GM10266 (cell line): ENCODE data around the gene MEGF8.
"Not testable (repeated sequence)": the region's sequence is repeated elsewhere in the genome, so short reads cannot be mapped to it uniquely, and the experiment has no call there.

ENCODE experiments used
- DNase-seq: peaks from one replicate; pipeline ENCODE4 v3.0.0; 2012; ENCODE audit errors: extremely low spot score
- TF ChIP-seq, protein P1 (sequence below): IDR thresholded peaks from 2 replicates; pipeline ENCODE4 v1.5.1; 2012; ENCODE audit warnings: mild to moderate bottlenecking, low read depth; ENCODE audit not compliant: control insufficient read depth, insufficient read depth; ENCODE audit errors: missing control alignments

The MEGF8 gene

DNA sequence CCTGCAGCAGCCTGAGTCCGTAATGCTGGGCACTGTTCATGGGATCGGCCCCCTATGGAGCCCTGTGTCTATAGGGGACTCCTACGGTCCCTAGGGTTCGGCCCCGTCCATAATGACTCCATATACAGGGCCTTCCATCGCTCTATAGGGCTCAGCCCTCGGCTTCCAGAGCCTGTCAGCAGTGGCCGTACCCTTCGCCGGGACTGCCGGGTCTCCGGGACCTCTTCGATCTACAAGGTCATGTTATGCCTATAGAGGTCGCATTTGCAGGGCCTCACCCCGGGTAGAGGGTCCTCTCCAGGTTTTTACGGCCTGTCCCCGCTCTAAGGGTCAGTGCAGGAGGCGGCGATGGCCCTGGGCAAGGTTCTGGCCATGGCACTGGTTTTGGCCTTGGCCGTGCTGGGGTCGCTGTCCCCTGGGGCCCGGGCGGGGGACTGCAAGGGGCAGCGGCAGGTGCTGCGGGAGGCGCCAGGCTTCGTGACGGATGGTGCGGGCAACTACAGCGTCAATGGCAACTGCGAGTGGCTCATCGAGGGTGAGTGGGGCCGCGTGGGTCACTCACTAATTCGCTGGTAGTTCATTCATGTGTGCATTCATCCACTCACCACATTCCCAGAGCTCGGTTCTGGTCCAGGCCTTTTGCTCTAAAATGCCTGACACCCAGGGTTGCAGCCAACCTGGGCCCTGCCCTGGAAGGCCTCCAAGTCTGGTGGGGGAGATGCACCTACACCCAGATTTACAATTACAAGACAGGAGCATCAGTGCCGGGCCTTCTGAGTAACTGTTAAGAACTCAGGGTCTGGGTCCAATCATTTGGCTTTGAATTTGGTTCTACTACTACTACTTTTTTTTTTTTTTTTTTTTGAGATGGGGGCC, 699 bp downstream of the MEGF8 start:
- TF ChIP-seq, protein P1, sequence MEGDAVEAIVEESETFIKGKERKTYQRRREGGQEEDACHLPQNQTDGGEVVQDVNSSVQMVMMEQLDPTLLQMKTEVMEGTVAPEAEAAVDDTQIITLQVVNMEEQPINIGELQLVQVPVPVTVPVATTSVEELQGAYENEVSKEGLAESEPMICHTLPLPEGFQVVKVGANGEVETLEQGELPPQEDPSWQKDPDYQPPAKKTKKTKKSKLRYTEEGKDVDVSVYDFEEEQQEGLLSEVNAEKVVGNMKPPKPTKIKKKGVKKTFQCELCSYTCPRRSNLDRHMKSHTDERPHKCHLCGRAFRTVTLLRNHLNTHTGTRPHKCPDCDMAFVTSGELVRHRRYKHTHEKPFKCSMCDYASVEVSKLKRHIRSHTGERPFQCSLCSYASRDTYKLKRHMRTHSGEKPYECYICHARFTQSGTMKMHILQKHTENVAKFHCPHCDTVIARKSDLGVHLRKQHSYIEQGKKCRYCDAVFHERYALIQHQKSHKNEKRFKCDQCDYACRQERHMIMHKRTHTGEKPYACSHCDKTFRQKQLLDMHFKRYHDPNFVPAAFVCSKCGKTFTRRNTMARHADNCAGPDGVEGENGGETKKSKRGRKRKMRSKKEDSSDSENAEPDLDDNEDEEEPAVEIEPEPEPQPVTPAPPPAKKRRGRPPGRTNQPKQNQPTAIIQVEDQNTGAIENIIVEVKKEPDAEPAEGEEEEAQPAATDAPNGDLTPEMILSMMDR, result peak; percentile 27
- no peak for DNase-seq

DNA sequence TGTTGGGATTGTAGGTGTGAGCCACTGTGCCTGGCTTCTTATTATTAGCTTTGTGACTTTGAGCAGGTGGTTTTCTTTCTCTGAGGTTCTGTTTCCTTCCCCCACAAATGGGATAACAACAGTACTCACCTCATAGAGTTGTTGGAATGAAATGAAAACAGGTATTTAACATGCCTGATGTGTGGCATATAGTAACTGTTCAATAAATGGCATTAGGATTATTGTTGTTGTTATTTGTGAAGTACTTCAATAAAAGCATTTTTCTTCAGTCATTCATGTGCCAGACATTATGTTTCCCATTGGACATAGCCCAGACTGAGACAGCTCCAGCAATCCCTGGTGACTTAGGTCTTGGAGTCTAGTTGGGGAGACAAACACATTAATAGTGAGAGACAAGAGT, 1.5 kb downstream of the MEGF8 start:
- DNase-seq, result no peak
- TF ChIP-seq, protein P1, result no peak

DNA sequence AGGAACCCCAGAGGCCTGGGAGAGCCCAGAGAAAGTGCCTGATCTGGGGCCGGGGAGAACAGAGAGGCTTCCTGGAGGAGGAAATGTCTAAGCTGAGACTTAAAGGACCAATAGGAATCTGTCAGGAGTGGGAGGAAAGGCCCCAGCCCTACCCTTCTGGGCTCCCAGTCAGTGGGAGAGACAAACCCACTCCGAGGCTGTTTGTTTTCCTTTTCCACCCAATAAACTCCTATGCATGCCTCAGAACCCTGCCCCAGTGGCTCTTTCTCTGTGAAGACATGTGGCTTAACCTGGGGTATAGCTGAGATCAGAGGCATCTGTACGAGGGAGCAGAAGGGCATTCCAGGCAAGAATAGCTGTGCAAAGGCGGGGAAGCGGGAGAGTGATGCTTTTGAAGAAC, 1.9 kb downstream of the MEGF8 start:
- no peak for DNase-seq

DNA sequence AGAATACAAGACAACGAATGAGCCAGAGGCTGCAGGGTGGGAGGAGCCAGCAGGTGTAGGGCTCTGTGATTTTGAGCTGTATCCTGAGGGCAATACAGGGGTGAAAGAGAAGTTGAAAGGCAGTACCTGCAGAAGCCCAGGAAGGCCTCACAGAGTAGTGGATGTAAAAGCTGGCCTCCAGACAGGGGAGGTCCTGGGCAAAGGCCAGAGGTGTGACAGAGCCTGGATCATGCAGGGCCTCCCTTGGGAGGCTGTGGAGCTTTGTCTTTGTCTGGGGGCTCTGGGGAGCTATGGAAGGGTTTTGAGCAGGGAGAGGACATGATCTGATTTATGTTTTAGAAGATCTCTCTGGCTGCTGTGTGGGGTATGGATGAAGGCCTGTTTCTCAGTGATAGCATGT, 2.7 kb downstream of the MEGF8 start:
- TF ChIP-seq, protein P1, result no peak
- no peak for DNase-seq

More for the DNA sequence above, 1.9 kb downstream of the MEGF8 start:
- TF ChIP-seq, protein P1, result no peak

DNA sequence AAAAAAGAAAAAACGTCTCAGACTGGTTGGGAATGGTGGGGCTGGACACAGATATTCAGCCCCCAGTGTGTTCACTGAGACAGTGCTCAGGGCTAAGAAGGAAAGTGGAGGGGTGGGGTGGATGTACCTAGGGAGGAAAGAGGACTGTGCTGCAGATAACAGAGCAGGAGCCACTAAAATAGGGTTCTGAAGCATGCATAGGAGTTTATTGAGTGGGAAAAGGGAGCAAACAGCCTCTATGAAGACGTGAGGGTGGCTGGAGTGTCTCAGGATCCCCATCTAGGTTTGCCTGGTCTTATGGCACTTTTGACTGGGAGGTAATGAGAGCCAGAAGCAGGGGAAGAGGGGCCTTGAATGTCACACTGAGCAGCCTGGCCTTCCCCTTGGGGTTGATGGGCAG, 3.4 kb downstream of the MEGF8 start:
- TF ChIP-seq, protein P1, result no peak
- DNase-seq, result no peak

DNA sequence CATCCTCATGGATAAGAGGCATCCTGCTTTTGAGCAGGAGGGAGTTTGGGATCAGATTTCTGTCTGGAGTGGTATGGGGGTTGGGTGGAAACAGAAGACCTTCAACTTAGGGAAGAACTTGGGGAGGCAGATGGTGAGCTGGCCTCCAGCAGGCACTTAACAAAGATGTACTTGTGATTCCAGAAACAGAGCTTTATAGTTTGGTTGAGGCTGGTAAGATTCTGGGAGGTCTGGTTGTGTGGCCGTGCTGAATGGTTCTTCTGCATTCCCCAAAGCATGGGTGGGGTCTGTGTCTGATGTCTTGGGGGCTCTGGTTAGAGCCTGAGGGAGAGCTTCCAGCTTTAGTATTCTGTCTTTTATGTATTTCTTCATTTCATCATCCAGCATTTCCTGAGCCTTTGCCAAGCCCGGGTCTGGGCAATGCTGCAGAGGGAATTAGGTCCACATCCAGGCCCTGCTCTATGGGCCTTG, 4.8 kb downstream of the MEGF8 start:
- DNase-seq, result no peak
- TF ChIP-seq, protein P1, result no peak

DNA sequence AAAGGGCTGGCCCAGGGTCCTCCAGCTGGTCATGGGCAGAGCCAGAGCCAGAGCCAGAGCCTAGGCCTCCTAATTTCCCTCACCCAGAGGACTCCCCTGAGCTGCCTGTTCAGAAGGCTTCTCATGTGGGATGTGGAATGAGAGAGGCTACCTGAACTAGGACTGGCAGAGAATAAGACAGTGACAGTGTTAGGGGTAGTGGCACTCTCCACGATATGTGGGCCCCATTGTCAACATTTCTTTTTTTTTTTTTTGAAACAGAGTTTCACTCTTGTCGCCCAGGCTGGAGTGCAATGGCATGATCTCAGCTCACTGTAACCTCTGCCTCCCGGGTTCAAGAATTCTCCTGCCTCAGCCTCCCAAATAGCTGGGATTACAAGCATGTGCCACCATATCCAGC, 5.9 kb downstream of the MEGF8 start:
- DNase-seq, result not testable (repeated sequence)
